ENCODE results near the gene DOCK7.
"Not testable (repeated sequence)": the region's sequence is repeated elsewhere in the genome, so short reads cannot be mapped to it uniquely, and the experiment has no call there.

DOCK7 gene

GRCh38 chr1:62691062-62691844 is 3.1 kb upstream of the DOCK7 start:
- DNase-seq (ENCODE audit: low read depth in 2 of 2) = no peak

GRCh38 chr1:62689524-62689923 is 1.3 kb upstream of the DOCK7 start:
- DNase-seq (ENCODE audit: low read depth in 2 of 2) = no peak

- no peak for DNase-seq (ENCODE audit: low read depth in 2 of 2)
These were observed 500 bp upstream of the DOCK7 start for GRCh38 chr1:62688687-62689085.

GRCh38 chr1:62687421-62687902 is 724 bp downstream of the DOCK7 start:
- DNase-seq (ENCODE audit: low read depth in 2 of 2) = no peak

- DNase-seq (ENCODE audit: low read depth in 2 of 2) = no peak
These were observed 1.4 kb downstream of the DOCK7 start for GRCh38 chr1:62686822-62687221.

- no peak for DNase-seq (ENCODE audit: low read depth in 2 of 2)
These were observed 2.7 kb downstream of the DOCK7 start for GRCh38 chr1:62685431-62685859.

- DNase-seq (ENCODE audit: low read depth in 2 of 2) = no peak
These were observed 5.7 kb downstream of the DOCK7 start for GRCh38 chr1:62682531-62682930.

GRCh38 chr1:62680992-62681391 is 7.2 kb downstream of the DOCK7 start:
- not testable (repeated sequence) for DNase-seq (ENCODE audit: low read depth in 2 of 2)

- DNase-seq (ENCODE audit: low read depth in 2 of 2) = not testable (repeated sequence)
These were observed 10.4 kb downstream of the DOCK7 start for GRCh38 chr1:62677822-62678221.

GRCh38 chr1:62676611-62677356 is 11.4 kb downstream of the DOCK7 start:
- no peak for DNase-seq (ENCODE audit: low read depth in 2 of 2)

GRCh38 chr1:62673629-62674028 is 14.6 kb downstream of the DOCK7 start:
- no peak for DNase-seq (ENCODE audit: low read depth in 2 of 2)

GRCh38 chr1:62672029-62672428 is 16.2 kb downstream of the DOCK7 start:
- DNase-seq (ENCODE audit: low read depth in 2 of 2) = no peak

- DNase-seq (ENCODE audit: low read depth in 2 of 2) = no peak
These were observed 33.4 kb downstream of the DOCK7 start for GRCh38 chr1:62654744-62655143.

GRCh38 chr1:62652387-62652786 is 35.8 kb downstream of the DOCK7 start:
- no peak for DNase-seq (ENCODE audit: low read depth in 2 of 2)

GRCh38 chr1:62643283-62643682 is 44.9 kb downstream of the DOCK7 start:
- no peak for DNase-seq (ENCODE audit: low read depth in 2 of 2)

- DNase-seq (ENCODE audit: low read depth in 2 of 2) = no peak
These were observed 50.6 kb downstream of the DOCK7 start for GRCh38 chr1:62637392-62638105.

- DNase-seq (ENCODE audit: low read depth in 2 of 2) = no peak
These were observed 59.7 kb downstream of the DOCK7 start for GRCh38 chr1:62628506-62628905.

- DNase-seq (ENCODE audit: low read depth in 2 of 2) = no peak
These were observed 62.8 kb downstream of the DOCK7 start for GRCh38 chr1:62625415-62625814.

- DNase-seq (ENCODE audit: low read depth in 2 of 2) = no peak
These were observed 66.3 kb downstream of the DOCK7 start for GRCh38 chr1:62621907-62622306.

- no peak for DNase-seq (ENCODE audit: low read depth in 2 of 2)
These were observed 74.3 kb downstream of the DOCK7 start for GRCh38 chr1:62613890-62614289.

GRCh38 chr1:62613325-62613727 is 74.9 kb downstream of the DOCK7 start:
- no peak for DNase-seq (ENCODE audit: low read depth in 2 of 2)

- no peak for DNase-seq (ENCODE audit: low read depth in 2 of 2)
These were observed 75.4 kb downstream of the DOCK7 start for GRCh38 chr1:62612770-62613169.
